WTC11 (cell line): ENCODE results near the gene LY6G6F. TPM values are rescaled to one million over a fixed set of nuclear protein-coding genes. Genes with fewer than 3 reads are reported as not detected.

Source experiments
- ATAC-seq: fragments of 200-7000 bp; cut with Tn5 transposase; 2 replicates; pipeline ENCODE4 v1.10.0; 2021; ENCODE audit warnings: mild to moderate bottlenecking, moderate library complexity
- CTCF ChIA-PET: fragments of 300-600 bp; sonication (Branson Sonifier 250); formaldehyde crosslinking; loops from one replicate; lab custom pipeline; 2021; ENCODE audit warnings: antibody characterized with exemption; lab: Charles Lee
- POLR2A ChIA-PET: fragments of 350-600 bp; sonication (Branson Sonifier 250); formaldehyde crosslinking; loops from one replicate; lab custom pipeline; 2021; ENCODE audit warnings: antibody characterized with exemption; lab: Charles Lee
- DNase-seq: peaks from one replicate; pipeline ENCODE4 v3.0.0; 2021; ENCODE audit warnings: low spot score
- H3K27ac Mint-ChIP-seq: 2 replicates; pipeline ENCODE4 v1.8.0; 2021; ENCODE audit warnings: mixed read lengths
- H3K27me3 Mint-ChIP-seq: 2 replicates; pipeline ENCODE4 v1.8.0; 2021; ENCODE audit warnings: low read depth, mild to moderate bottlenecking, moderate library complexity, mixed read lengths
- H3K36me3 Mint-ChIP-seq: 2 replicates; pipeline ENCODE4 v1.8.0; 2021; ENCODE audit warnings: mixed read lengths
- H3K4me1 Mint-ChIP-seq: 2 replicates; pipeline ENCODE4 v1.8.0; 2022; ENCODE audit warnings: mixed read lengths
- H3K4me3 Mint-ChIP-seq: 2 replicates; pipeline ENCODE4 v1.8.0; 2021; ENCODE audit warnings: mild to moderate bottlenecking, moderate library complexity, mixed read lengths
- H3K9me3 Mint-ChIP-seq: 2 replicates; pipeline ENCODE4 v1.8.0; 2021; ENCODE audit warnings: mixed read lengths
- ATF1 ChIP-seq: sonication (generic); formaldehyde crosslinking; IDR thresholded peaks from 2 replicates; pipeline ENCODE4 v1.8.1; 2023; ENCODE audit warnings: mild to moderate bottlenecking, moderate library complexity, missing genetic modification reagents
- ATF2 ChIP-seq: sonication (generic); formaldehyde crosslinking; IDR thresholded peaks from 2 replicates; pipeline ENCODE4 v1.8.1; 2022; ENCODE audit warnings: low read depth, missing genetic modification reagents, borderline replicate concordance
- CBFB ChIP-seq: sonication (generic); formaldehyde crosslinking; IDR thresholded peaks from 2 replicates; pipeline ENCODE4 v1.8.1; 2022; ENCODE audit warnings: mild to moderate bottlenecking, low read depth, missing genetic modification reagents
- CREM ChIP-seq: sonication (generic); formaldehyde crosslinking; IDR thresholded peaks from 2 replicates; pipeline ENCODE4 v1.8.1; 2022; ENCODE audit warnings: mild to moderate bottlenecking, missing genetic modification reagents, moderate library complexity
- E2F1 ChIP-seq: sonication (generic); formaldehyde crosslinking; IDR thresholded peaks from 2 replicates; pipeline ENCODE4 v1.8.0; 2022; ENCODE audit warnings: mild to moderate bottlenecking, missing genetic modification reagents
- E2F4 ChIP-seq: sonication (generic); formaldehyde crosslinking; IDR thresholded peaks from 2 replicates; pipeline ENCODE4 v1.8.1; 2022; ENCODE audit warnings: low read depth, mild to moderate bottlenecking, moderate library complexity, missing genetic modification reagents, borderline replicate concordance
- EMX1 ChIP-seq: fragments of 250-450 bp; sonication (Bioruptor Pico); IDR thresholded peaks from 2 replicates; pipeline ENCODE4 v1.8.0; 2021; ENCODE audit warnings: mild to moderate bottlenecking
- FOXP4 ChIP-seq: sonication (generic); formaldehyde crosslinking; IDR thresholded peaks from 2 replicates; pipeline ENCODE4 v1.8.0; 2022; ENCODE audit warnings: mild to moderate bottlenecking, missing genetic modification reagents
- GRHL2 ChIP-seq: fragments of 250-450 bp; sonication (Bioruptor Pico); IDR thresholded peaks from 2 replicates; pipeline ENCODE4 v1.8.0; 2022; ENCODE audit warnings: mild to moderate bottlenecking, moderate library complexity; ENCODE audit not compliant: insufficient replicate concordance, severe bottlenecking
- GTF2I ChIP-seq: fragments of 250-450 bp; sonication (Bioruptor Pico); conservative IDR thresholded peaks from 2 replicates; pipeline ENCODE4 v1.4.0; 2021; ENCODE audit warnings: mild to moderate bottlenecking
- HMGXB4 ChIP-seq: sonication (generic); formaldehyde crosslinking; IDR thresholded peaks from 2 replicates; pipeline ENCODE4 v1.8.1; 2023; ENCODE audit warnings: mild to moderate bottlenecking, moderate library complexity, missing genetic modification reagents
- KAT7 ChIP-seq: sonication (generic); formaldehyde crosslinking; IDR thresholded peaks from 2 replicates; pipeline ENCODE4 v1.8.1; 2023; ENCODE audit warnings: missing genetic modification reagents, mild to moderate bottlenecking, borderline replicate concordance
- MXD4 ChIP-seq: fragments of 250-450 bp; sonication (Bioruptor Pico); IDR thresholded peaks from 2 replicates; pipeline ENCODE4 v1.8.0; 2021; ENCODE audit warnings: mild to moderate bottlenecking, moderate library complexity, borderline replicate concordance
- NFE2L1 ChIP-seq: sonication (generic); formaldehyde crosslinking; IDR thresholded peaks from 2 replicates; pipeline ENCODE4 v1.8.1; 2023; ENCODE audit warnings: missing genetic modification reagents
- PRRX2 ChIP-seq: fragments of 250-450 bp; sonication (Bioruptor Pico); IDR thresholded peaks from 2 replicates; pipeline ENCODE4 v1.8.0; 2021; ENCODE audit warnings: mild to moderate bottlenecking
- TCF7 ChIP-seq: sonication (generic); formaldehyde crosslinking; IDR thresholded peaks from 2 replicates; pipeline ENCODE4 v1.8.0; 2022; ENCODE audit warnings: mild to moderate bottlenecking, low read depth, missing genetic modification reagents, moderate library complexity
- TP53 ChIP-seq: sonication (generic); formaldehyde crosslinking; IDR thresholded peaks from 2 replicates; pipeline ENCODE4 v1.8.1; 2023; ENCODE audit warnings: mild to moderate bottlenecking, missing genetic modification reagents
- ZNF263 ChIP-seq: sonication (generic); formaldehyde crosslinking; IDR thresholded peaks from 2 replicates; pipeline ENCODE4 v1.8.1; 2022; ENCODE audit warnings: low read depth, mild to moderate bottlenecking, moderate library complexity, missing genetic modification reagents
- ZNF281 ChIP-seq: sonication (generic); formaldehyde crosslinking; IDR thresholded peaks from 2 replicates; pipeline ENCODE4 v1.8.0; 2023; ENCODE audit warnings: mild to moderate bottlenecking, missing genetic modification reagents
- ZNF416 ChIP-seq: fragments of 250-450 bp; sonication (Bioruptor Pico); IDR thresholded peaks from 2 replicates; pipeline ENCODE4 v1.9.0; 2021; ENCODE audit warnings: mild to moderate bottlenecking, inconsistent platforms
- ZNF671 ChIP-seq: fragments of 250-450 bp; sonication (Bioruptor Pico); IDR thresholded peaks from 2 replicates; pipeline ENCODE4 v1.8.0; 2021; ENCODE audit warnings: mild to moderate bottlenecking
- total RNA-seq: library from RNA; stranded (reverse); gene quantifications from 3 replicates; pipeline ENCODE4 v1.2.3, GENCODE V29; 2021

The LY6G6F gene
- total RNA-seq, 1 experiment from 2014 or later, result not detected

GRCh38 chr6:31659649-31660380 is 46.9 kb upstream of the LY6G6F start:
- Mint-ChIP-seq H3K9me3 (no peaks in the 10 kb centered on the region), H3K27me3 (no peaks in the 10 kb centered on the region), H3K36me3 (peaks cover 29% of the 10 kb centered on the region), H3K4me3 (peak overlapping the region; percentile 89), H3K27ac (peak overlapping the region; percentile 83), H3K4me1 (peaks cover 37% of the 10 kb centered on the region)
- ATAC-seq (no peak; the same call in 1 of the 2 replicates), DNase-seq (no peak)
- no peak for TF ChIP-seq E2F4 (CRISPR knock-in tag)
- TF ChIP-seq TCF7 (CRISPR knock-in tag), result no peak
- CTCF ChIA-PET, result interaction anchor here (1.0 to 2.2 kb wide), 12 partner anchors 8 to 293 kb away, joined by 3 to 14 read pairs (median 8); partner anchors contain the start of genes ATP6V1G2, BAG6, CLIC1 and DDAH2
- POLR2A ChIA-PET, result interaction anchor here (0.9 to 1.4 kb wide), 5 partner anchors 8 to 79 kb away, joined by 3 to 11 read pairs (median 4); partner anchors contain the start of genes ABHD16A, BAG6 and MSH5

- H3K27ac Mint-ChIP-seq, result peak within 1 kb of the TSS; percentile 91
- ChIA-PET POLR2A (interaction anchor here (0.7 to 1.4 kb wide), 9 partner anchors 8 to 167 kb away, joined by 3 to 11 read pairs (median 4); partner anchors contain the start of genes ABHD16A, BAG6, DDAH2 and DDX39B), CTCF (interaction anchor here (0.8 to 2.2 kb wide), 17 partner anchors 9 to 292 kb away, joined by 3 to 14 read pairs (median 6); partner anchors contain the start of genes ATP6V1G2, BAG6, CLIC1 and DDAH2)
- H3K9me3 Mint-ChIP-seq, result no peaks in the 10 kb centered on the region
- H3K27me3 Mint-ChIP-seq, result no peaks in the 10 kb centered on the region
- DNase-seq (peak; percentile 89), ATAC-seq (peak; percentile 83)
- H3K4me3 Mint-ChIP-seq, result peak within 1 kb of the TSS; percentile 89
- H3K36me3 Mint-ChIP-seq, result peaks cover 29% of the 10 kb centered on the region
- H3K4me1 Mint-ChIP-seq, result peaks cover 38% of the 10 kb centered on the region
- TF ChIP-seq ZNF263 (CRISPR knock-in tag) (no peak), CREM (CRISPR knock-in tag) (0 out of 2 replicates have a peak, but pooled peaks have one; percentile 64), MXD4 (no peak), CBFB (CRISPR knock-in tag) (no peak), FOXP4 (no peak), ATF2 (CRISPR knock-in tag) (no peak), EMX1 (CRISPR knock-in tag) (peak; percentile 85; the same call in 1 of the 2 replicates), GRHL2 (CRISPR knock-in tag) (no peak), TP53 (CRISPR knock-in tag) (no peak), ZNF281 (no peak), ZNF671 (CRISPR knock-in tag) (peak; percentile 70; the same call in 1 of the 2 replicates), HMGXB4 (CRISPR knock-in tag) (peak; percentile 83), GTF2I (no peak), KAT7 (CRISPR knock-in tag) (0 out of 2 replicates have a peak, but pooled peaks have one; percentile 34), NFE2L1 (CRISPR knock-in tag) (no peak), ATF1 (CRISPR knock-in tag) (no peak), ZNF416 (peak; percentile 85), PRRX2 (CRISPR knock-in tag) (peak; percentile 89), TCF7 (CRISPR knock-in tag) (no peak), E2F1 (CRISPR knock-in tag) (0 out of 2 replicates have a peak, but pooled peaks have one; percentile 23)
Measured at GRCh38 chr6:31660381-31661261, 46.0 kb upstream of the LY6G6F start, which contains the start of gene C6orf47. TSS of gene C6orf47 (minus strand) at chr6:31660778. CDS start at chr6:31659947, 831 bp downstream.
